SK-N-MC (cell line): ENCODE measurements around the gene CEP44.
"Not testable (repeated sequence)": the region's sequence is repeated elsewhere in the genome, so short reads cannot be mapped to it uniquely, and the experiment has no call there.

ENCODE experiments used
- DNase-seq: peaks from one replicate; pipeline ENCODE4 v3.0.0-alpha.2; 2011; ENCODE audit warnings: low read depth, low spot score
- H3K27ac ChIP-seq: fragments of 200-600 bp; sonication (generic); 2 replicates; pipeline ENCODE4 v1.5.1; 2016; ENCODE audit warnings: mixed run types
- H3K36me3 ChIP-seq: fragments of 200-600 bp; sonication (generic); 2 replicates; pipeline ENCODE4 v1.6.1; 2017; ENCODE audit warnings: antibody characterized with exemption, low read length, mixed read lengths; ENCODE audit not compliant: insufficient read depth
- H3K4me3 ChIP-seq: fragments of 200-600 bp; sonication (generic); 2 replicates; pipeline ENCODE4 v1.5.1; 2016
- H3K9ac ChIP-seq: fragments of 200-600 bp; sonication (generic); 2 replicates; pipeline ENCODE4 v1.8.0; 2017; ENCODE audit warnings: mixed run types, mixed read lengths; ENCODE audit not compliant: insufficient read length
- H3K9me3 ChIP-seq: fragments of 200-600 bp; sonication (generic); 2 replicates; pipeline ENCODE4 v1.6.1; 2017; ENCODE audit warnings: low read depth, mild to moderate bottlenecking, antibody characterized with exemption, low read length, moderate library complexity, mixed read lengths
- EZH2 ChIP-seq: fragments of 200-600 bp; sonication (generic); IDR thresholded peaks from one replicate; pipeline ENCODE4 v1.6.1; 2017; ENCODE audit warnings: antibody characterized with exemption
- FOXP2 ChIP-seq: optimal IDR thresholded peaks from 2 replicates; pipeline ENCODE3; 2011; ENCODE audit warnings: mild to moderate bottlenecking, moderate library complexity; ENCODE audit not compliant: insufficient read depth; ENCODE audit errors: extremely low read length, control extremely low read depth
- POLR2AphosphoS5 ChIP-seq: IDR thresholded peaks from 2 replicates; pipeline ENCODE4 v1.6.1; 2012; ENCODE audit warnings: mild to moderate bottlenecking, low read depth, low read length, borderline replicate concordance

The CEP44 gene

GRCh38 chr4:174377613-174378012, 93.9 kb downstream of the CEP44 start:
- no peak overlapping the region for H3K27ac ChIP-seq
- TF ChIP-seq POLR2AphosphoS5 = no peak
- no peak for TF ChIP-seq FOXP2
- TF ChIP-seq EZH2 = no peak
- no peak for DNase-seq
- no peak overlapping the region for H3K4me3 ChIP-seq
- no peak overlapping the region for H3K9ac ChIP-seq
- H3K9me3 ChIP-seq = no peaks in the 10 kb centered on the region
- no peaks in the 10 kb centered on the region for H3K36me3 ChIP-seq

GRCh38 chr4:174378951-174379350, 95.2 kb downstream of the CEP44 start:
- H3K9ac ChIP-seq = no peak overlapping the region
- H3K9me3 ChIP-seq = no peaks in the 10 kb centered on the region
- DNase-seq = no peak
- H3K27ac ChIP-seq = no peak overlapping the region
- H3K4me3 ChIP-seq = no peak overlapping the region
- H3K36me3 ChIP-seq = no peaks in the 10 kb centered on the region
- TF ChIP-seq POLR2AphosphoS5 (no peak), EZH2 (no peak)

- not testable (repeated sequence) for H3K27ac ChIP-seq, H3K9ac ChIP-seq, DNase-seq, H3K36me3 ChIP-seq, H3K9me3 ChIP-seq, H3K4me3 ChIP-seq
Observed at GRCh38 chr4:174380206-174380605, 96.5 kb downstream of the CEP44 start.

GRCh38 chr4:174380699-174381439, 97.2 kb downstream of the CEP44 start:
- Histone ChIP-seq H3K27ac (no peak overlapping the region), H3K9ac (no peak overlapping the region), H3K9me3 (no peaks in the 10 kb centered on the region), H3K4me3 (no peak overlapping the region), H3K36me3 (no peaks in the 10 kb centered on the region)
- TF ChIP-seq POLR2AphosphoS5 (no peak), EZH2 (no peak), FOXP2 (no peak)
- DNase-seq = no peak

- H3K9me3 ChIP-seq = no peaks in the 10 kb centered on the region
- TF ChIP-seq EZH2 (no peak), FOXP2 (no peak), POLR2AphosphoS5 (no peak)
- H3K9ac ChIP-seq = no peak overlapping the region
- no peak for DNase-seq
- no peaks in the 10 kb centered on the region for H3K36me3 ChIP-seq
- no peak overlapping the region for H3K27ac ChIP-seq
- no peak overlapping the region for H3K4me3 ChIP-seq
Observed at GRCh38 chr4:174381440-174381800, 97.7 kb downstream of the CEP44 start.
